Inflammatory macrophage treated with lipopolysaccharide for 1 hour (primary cell): ENCODE measurements around the gene PUS1.

ENCODE experiments used
- DNase-seq, 2 donors: peaks; one replicate each; pipeline ENCODE4 v3.0.0-alpha.2; 2020 to 2022

PUS1 gene

DNA sequence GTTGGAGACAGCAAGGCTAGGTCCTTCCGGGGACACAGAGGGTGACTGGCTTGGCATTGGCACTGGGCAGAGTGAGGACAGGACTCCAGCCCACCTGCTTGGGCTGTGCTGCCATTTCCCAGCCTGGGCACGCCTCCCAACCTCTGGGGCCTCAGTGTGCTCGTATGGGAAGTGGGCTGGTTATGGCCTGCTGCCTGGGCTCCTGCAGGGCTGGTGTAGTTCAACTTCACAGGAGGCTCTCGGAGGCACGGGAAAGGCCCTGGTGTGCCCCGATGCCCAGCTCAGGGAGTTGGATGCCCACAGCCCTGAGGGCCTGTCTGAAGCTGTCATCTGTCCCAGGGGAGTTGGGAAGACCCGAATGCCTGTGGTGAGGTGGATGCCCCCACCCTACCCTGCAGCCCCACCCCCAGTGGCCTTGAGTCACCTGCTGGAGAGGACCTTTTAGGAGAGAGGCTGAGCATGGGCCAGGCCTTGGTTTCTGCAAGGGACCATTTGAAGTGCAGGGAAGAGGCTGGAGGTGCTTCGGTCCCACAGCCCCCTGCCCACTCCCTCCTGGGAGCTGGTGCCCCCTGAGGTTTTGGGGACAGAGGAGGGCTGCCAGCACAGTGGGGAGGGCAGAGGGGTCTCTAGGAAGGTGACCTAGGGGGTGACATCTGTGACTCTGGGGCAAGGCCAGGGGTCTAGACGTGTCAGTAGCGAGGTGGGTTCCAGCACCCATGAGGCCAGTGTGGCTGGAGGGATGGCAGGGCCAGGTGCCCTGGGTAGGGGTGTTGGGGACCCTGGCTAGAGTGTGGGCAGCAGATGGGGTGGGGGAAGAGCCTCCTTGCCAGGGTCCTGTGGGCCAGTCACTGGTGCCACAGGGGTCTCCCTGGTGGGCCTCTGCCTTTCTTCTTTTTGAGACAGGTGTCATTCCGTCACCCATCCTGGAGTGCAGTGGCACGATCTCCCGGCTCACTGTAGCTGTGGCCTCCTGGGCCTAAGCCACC lies 25.5 kb upstream of the PUS1 start:
- no peak for DNase-seq

DNA sequence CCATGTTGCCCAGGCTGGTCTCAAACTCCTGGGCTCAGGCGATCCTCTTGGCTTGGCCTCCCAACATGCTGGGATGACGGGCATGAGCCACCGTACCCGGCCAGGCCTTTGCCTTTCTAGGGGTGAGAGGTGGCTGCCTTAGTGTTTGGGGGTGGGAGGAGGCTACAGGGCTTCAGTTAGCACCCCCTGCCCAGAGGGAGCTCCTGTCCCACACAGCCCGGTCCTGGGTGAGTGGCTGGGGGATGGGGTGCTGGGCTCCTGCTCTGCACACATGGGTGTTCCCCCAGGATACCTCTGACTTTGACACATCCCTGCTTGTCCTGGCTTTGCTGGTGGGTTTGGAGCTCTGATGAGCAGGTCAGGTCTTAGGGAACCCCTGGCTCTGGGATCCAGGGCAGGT lies 24.7 kb upstream of the PUS1 start:
- DNase-seq, result no peak

DNA sequence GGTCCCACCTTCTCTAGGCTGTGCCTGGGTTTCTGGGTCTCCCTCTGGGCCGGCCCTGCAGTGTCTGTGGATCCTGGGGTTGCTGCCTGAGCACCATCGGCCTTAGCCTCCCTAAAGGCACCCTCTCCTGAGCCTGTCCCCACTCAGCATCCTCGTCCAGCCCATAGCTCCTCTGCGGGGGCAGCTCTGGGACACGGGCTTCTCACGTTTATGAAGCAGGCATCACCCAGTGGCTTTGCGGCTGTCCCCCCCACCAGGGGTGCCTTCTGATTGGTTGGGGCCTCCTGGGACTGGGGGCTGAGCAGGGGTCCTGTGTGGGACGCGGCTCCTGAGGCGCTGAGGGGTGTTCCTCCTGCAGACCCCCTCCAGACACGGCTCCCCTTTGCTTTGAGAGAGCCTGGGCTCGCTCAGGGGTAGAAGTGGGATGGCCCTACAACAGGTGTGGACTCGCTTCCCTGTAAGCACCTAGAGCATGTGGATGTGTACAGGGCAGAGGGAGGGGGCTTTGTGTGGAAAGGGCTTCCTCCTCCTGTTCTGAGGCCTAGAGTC lies 23.9 kb upstream of the PUS1 start:
- no peak for DNase-seq

GRCh38 chr12:131905630-131906091 lies 23.4 kb upstream of the PUS1 start:
- no peak for DNase-seq

- no peak for DNase-seq
Measured at GRCh38 chr12:131907379-131908091, 21.5 kb upstream of the PUS1 start.

- DNase-seq, result no peak
Measured at GRCh38 chr12:131908092-131909080, 20.7 kb upstream of the PUS1 start.

DNA sequence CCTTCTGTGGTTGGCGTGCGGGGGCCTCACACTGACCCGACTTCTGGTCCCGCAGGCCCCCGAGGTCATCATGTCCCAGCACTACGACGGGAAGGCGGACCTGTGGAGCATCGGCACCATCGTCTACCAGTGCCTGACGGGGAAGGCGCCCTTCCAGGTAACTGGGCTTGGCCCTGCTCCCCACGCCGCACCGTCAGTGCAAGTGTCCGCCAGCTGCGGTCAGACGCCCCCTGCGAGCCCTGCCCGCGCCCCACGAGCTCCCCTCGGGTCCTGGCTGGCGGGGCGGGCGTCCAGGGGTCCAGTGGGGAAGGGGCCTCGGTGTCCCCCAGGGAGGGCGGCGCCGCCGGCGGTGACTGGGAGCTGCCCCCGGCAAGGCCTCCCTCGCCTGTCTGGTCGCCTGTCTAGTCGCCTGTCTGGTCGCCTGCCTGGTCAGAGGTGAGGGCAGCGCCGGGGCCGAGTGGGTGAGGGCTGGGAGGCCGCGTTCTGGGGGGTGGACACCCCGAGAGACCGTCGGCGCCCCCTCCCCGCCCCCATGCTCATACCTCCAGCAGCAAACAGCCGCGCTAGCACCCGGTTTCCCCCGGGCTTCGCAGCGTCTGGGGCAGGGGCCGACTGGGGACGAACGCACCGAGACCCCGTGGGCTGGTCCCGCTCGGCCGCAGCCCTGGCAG lies 19.9 kb upstream of the PUS1 start:
- DNase-seq, result no peak

DNA sequence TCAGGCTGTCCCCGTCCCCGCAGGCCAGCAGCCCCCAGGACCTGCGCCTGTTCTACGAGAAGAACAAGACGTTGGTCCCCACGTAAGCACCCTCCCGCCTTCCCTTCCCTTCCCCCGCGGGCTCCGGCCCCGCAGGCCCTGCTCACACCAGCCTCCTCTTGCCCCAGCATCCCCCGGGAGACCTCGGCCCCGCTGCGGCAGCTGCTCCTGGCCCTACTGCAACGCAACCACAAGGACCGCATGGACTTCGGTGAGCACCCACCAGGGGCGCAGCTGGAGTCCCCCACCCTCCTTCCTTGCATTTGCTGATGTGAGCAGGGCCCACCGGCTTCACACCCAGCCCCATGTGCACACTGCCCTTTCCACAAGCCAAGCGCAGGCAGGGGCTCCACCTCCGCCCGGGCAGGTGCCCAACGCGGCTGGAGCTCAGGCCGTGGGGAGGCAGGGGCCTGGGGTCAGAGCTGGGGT lies 19.3 kb upstream of the PUS1 start:
- DNase-seq, result no peak

- DNase-seq, result no peak
Measured at GRCh38 chr12:131910302-131911027, 18.6 kb upstream of the PUS1 start.

DNA sequence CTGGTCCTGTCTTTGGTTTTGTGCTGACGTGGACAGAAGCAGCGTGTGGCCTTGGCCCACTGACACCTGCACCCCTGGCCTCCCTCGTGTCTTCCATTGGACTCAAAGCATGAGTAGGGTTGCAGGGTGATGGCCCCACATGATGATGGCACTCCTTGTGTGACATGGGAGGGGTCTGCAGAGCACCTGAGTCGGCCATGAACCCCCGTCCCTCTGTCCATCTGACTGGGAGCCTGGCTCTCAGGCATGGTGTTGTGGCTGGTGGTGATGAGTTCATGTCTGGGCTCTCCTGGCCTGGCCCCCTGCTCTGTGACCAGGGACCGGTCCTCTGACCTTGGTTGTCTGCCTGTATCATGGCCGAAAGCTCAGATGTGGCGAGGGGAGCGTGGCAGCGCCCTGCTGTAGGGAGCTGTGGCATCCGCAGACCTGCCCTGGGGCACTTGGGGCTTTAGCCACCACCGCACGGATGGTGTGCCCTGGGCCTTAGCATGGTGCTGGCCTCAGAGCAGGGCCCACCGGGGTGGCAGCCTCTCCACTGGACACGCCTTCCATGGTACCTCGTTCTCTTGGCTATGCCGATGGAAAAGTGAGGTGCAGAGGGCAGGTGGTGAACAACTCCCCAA lies 17.9 kb upstream of the PUS1 start:
- DNase-seq, result no peak

- DNase-seq, result no peak
Measured at GRCh38 chr12:131911851-131912477, 17.1 kb upstream of the PUS1 start.

DNA sequence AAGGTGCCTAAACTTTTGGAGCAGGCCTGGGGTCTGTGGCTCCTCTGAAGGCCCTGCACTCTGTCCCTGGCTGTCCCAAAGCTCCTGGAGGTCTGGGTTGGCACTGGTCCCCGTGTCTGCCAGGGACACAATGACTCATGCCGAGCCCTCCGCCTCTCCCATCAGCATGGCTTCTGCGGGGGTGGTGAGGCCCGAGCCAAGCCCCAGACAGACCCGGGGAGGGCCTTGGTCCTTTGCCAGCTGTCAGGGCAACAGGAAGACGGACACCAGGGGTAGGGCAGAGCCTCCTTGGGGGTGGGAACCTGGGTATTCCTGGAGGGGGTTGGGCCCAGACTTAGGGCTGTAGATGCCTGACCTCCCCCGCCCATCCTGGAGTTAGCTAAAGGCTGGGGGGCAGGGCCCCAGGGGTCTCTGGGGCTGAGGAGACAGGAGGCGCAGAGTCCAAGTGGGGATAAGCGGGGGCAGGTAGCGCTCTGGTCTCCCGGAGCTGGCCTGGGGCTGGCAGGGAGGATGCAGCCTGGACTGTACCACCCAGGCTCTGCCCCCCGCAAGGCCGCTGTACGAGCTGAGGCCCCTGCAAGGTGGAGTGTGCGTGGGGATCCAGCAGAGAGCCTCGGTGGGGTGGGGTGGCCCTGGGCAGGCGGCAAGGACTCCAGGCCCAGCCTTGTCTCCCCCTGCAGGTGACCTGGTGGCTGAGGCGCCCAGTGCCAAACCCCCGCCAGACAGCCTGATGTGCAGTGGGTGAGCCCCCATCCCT lies 16.4 kb upstream of the PUS1 start:
- no peak for DNase-seq

GRCh38 chr12:131913666-131914065 lies 15.4 kb upstream of the PUS1 start:
- no peak for DNase-seq

DNA sequence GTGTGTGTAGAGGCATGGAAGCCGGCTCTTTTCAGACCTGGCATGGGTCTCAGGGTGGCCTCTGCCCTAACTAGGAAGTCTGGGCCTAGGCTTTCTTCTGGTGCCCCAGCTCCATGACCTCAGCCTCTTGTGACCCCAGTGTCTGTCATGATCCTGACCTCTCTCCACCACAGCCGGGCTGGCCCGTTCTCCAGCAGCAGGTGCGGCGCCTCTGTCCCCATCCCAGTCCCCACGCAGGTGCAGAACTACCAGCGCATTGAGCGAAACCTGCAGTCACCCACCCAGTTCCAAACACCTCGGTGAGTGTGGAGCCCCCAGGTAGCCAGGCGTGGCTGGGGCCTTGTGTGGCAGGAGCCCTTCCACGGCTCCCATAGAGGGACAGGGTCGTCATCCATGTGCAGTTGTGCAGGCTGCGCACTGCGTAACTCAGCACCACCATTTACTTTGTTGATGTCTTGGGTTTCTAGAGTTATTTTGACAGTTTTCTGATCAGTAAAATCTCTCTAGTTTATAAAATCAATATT lies 14.8 kb upstream of the PUS1 start:
- no peak for DNase-seq

DNA sequence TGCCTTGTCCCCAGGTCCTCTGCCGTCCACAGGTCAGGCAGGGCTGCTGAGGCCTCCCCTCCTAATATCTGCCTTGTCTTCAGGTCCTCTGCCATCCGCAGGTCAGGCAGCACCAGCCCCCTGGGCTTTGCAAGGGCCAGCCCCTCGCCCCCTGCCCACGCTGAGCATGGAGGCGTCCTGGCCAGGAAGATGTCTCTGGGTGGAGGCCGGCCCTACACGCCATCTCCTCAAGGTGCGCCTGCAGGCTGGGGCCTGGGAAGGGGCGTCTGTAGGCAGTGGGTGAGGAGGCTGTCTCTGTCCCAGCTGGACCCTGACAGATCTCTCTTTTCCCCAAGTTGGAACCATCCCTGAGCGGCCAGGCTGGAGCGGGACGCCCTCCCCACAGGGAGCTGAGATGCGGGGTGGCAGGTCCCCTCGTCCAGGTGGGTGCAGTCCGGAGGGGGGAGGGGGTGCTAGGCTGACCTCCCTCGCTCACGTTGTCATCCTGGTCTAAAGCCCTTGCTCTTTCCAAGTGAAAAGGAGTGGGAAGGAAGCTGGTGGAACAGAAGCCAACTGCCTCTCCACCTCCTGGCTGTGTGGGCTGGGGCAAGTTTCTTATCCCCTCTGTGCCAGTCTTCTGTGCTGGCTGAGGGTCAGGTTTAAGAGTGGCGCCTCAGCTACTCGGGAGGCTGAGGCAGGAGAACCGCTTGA lies 13.9 kb upstream of the PUS1 start:
- DNase-seq, result no peak

DNA sequence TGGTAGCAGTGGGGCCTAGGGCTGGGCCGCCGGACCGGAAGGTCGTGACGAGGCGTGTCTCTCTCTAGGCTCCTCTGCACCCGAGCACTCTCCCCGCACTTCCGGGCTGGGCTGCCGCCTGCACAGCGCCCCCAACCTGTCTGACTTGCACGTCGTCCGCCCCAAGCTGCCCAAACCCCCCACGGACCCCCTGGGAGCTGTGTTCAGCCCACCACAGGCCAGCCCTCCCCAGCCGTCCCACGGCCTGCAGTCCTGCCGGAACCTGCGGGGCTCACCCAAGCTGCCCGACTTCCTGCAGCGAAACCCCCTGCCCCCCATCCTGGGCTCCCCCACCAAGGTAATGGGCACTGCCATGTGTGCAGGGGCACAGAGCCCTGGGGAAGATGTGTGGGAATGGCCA lies 13.3 kb upstream of the PUS1 start:
- no peak for DNase-seq

DNA sequence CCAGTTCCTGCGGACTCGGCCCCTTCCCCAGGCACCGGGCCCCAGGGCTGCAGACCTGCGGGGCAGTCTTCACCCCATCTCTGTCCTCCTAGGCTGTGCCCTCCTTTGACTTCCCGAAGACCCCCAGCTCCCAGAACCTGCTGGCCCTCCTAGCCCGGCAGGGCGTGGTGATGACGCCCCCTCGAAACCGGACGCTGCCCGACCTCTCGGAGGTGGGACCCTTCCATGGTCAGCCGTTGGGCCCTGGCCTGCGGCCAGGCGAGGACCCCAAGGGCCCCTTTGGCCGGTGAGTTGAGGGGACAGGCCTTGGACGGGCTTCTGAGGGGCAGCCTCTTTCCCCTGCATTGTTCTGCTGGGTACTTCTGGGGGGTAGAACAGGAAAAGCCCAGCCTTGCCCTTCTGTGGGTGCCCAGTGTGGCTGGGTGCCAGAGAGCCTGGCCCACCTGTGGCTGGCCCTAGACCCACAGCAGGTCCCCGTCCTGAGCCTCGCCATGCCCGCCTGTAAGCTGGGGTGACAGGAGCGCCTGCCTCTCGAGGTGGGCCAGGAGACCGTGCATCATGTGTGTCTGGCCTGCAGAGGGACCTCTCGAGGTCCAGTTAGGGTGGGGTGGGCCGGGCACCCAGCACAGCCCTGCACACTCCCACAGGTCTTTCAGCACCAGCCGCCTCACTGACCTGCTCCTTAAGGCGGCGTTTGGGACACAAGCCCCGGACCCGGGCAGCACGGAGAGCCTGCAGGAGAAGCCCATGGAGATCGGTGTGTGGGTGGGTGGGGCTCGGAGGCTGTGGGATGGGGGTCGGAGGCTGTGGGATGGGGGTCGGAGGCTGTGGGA lies 12.6 kb upstream of the PUS1 start:
- no peak for DNase-seq
